Neuronal stem cell (in vitro differentiated cells): ENCODE results near the gene SPPL2C.

Source experiments
- DNase-seq: peaks from one replicate; pipeline ENCODE4 v3.0.0-alpha.2; 2013; ENCODE audit warnings: low spot score
- H2AFZ ChIP-seq: one replicate; pipeline ENCODE4 v1.6.1; 2013; ENCODE audit warnings: mild to moderate bottlenecking, low read length, inconsistent platforms
- H2AK5ac ChIP-seq: 2 replicates; pipeline ENCODE4 v1.6.1; 2013; ENCODE audit warnings: low read depth, mild to moderate bottlenecking, inconsistent platforms, low read length, moderate library complexity, mixed read lengths
- H2BK120ac ChIP-seq: 2 replicates; pipeline ENCODE4 v1.6.1; 2013; ENCODE audit warnings: low read depth, mild to moderate bottlenecking, inconsistent platforms, low read length, moderate library complexity, mixed read lengths
- H2BK12ac ChIP-seq: one replicate; pipeline ENCODE4 v1.6.1; 2013; ENCODE audit warnings: low read length, inconsistent platforms
- H2BK15ac ChIP-seq: 2 replicates; pipeline ENCODE4 v1.6.1; 2013; ENCODE audit warnings: mild to moderate bottlenecking, low read length, inconsistent platforms, mixed read lengths
- H2BK5ac ChIP-seq: one replicate; pipeline ENCODE4 v1.6.1; 2013; ENCODE audit warnings: inconsistent platforms, mild to moderate bottlenecking, low read length, moderate library complexity
- H3K14ac ChIP-seq: one replicate; pipeline ENCODE4 v1.6.1; 2013; ENCODE audit warnings: low read length, inconsistent platforms
- H3K18ac ChIP-seq: 2 replicates; pipeline ENCODE4 v1.6.1; 2013; ENCODE audit warnings: low read length, inconsistent platforms
- H3K23ac ChIP-seq: 2 replicates; pipeline ENCODE4 v1.6.1; 2013; ENCODE audit warnings: low read depth, mild to moderate bottlenecking, mixed read lengths, low read length, inconsistent platforms; ENCODE audit not compliant: poor library complexity
- H3K27ac ChIP-seq: replicated peaks from 3 replicates; pipeline ENCODE4 v1.5.1; 2013; ENCODE audit warnings: low read length, inconsistent platforms
- H3K27me3 ChIP-seq, 3 experiments: 2 replicates each; pipeline ENCODE4 v1.6.1; 2013; ENCODE audit warnings: low read length in 3 of 3, mild to moderate bottlenecking in 2 of 3, inconsistent platforms in 1 of 3, low read depth in 1 of 3, mixed read lengths in 1 of 3, moderate library complexity in 1 of 3; ENCODE audit not compliant: control insufficient read depth in 3 of 3, insufficient read depth in 3 of 3
- H3K36me3 ChIP-seq, 2 donors: replicated peaks in 1 of 2; 2 replicates each; pipeline ENCODE4 v1.6.1; 2013; ENCODE audit warnings: low read length in 2 of 2; ENCODE audit not compliant: control insufficient read depth in 2 of 2, insufficient read depth in 2 of 2
- H3K4ac ChIP-seq: 2 replicates; pipeline ENCODE4 v1.6.1; 2013; ENCODE audit warnings: inconsistent platforms, mild to moderate bottlenecking, low read length, moderate library complexity
- H3K4me1 ChIP-seq, 2 donors: 1 replicate in 1 of 2; 2 replicates in 1 of 2; pipeline ENCODE4 v1.6.1; 2013; ENCODE audit warnings: low read length in 2 of 2, low read depth in 1 of 2; ENCODE audit not compliant: control insufficient read depth in 2 of 2, insufficient read depth in 1 of 2
- H3K4me2 ChIP-seq: one replicate; pipeline ENCODE4 v1.6.1; 2013; ENCODE audit warnings: mild to moderate bottlenecking, low read length, inconsistent platforms; ENCODE audit not compliant: insufficient read depth, poor library complexity, severe bottlenecking
- H3K4me3 ChIP-seq, 2 donors: 2 replicates each; pipeline ENCODE4 v1.5.1; 2013; ENCODE audit warnings: low read length in 2 of 2, mild to moderate bottlenecking in 2 of 2, inconsistent platforms in 1 of 2, moderate library complexity in 1 of 2
- H3K79me1 ChIP-seq: one replicate; pipeline ENCODE4 v1.6.1; 2013; ENCODE audit warnings: low read depth, mild to moderate bottlenecking, inconsistent platforms, low read length, moderate library complexity
- H3K9ac ChIP-seq: one replicate; pipeline ENCODE4 v1.6.1; 2013; ENCODE audit warnings: mild to moderate bottlenecking, low read depth, low read length, inconsistent platforms; ENCODE audit not compliant: poor library complexity
- H3K9me3 ChIP-seq, 2 donors: replicated peaks in 1 of 2; 2 replicates each; pipeline versions ENCODE3 to v1.6.1; 2013; ENCODE audit warnings: low read length in 2 of 2, mild to moderate bottlenecking in 2 of 2, inconsistent platforms in 1 of 2, low read depth in 1 of 2, mixed read lengths in 1 of 2, moderate library complexity in 1 of 2; ENCODE audit not compliant: control insufficient read depth in 2 of 2, insufficient read depth in 1 of 2
- H4K8ac ChIP-seq: one replicate; pipeline ENCODE4 v1.6.1; 2013; ENCODE audit warnings: low read depth, mild to moderate bottlenecking, inconsistent platforms, low read length, moderate library complexity
- H4K91ac ChIP-seq: one replicate; pipeline ENCODE4 v1.6.1; 2013; ENCODE audit warnings: low read length, low read depth, mild to moderate bottlenecking, inconsistent platforms; ENCODE audit not compliant: poor library complexity
- WGBS, 2 donors: extraction: QIAGEN DNeasy Blood & Tissue Kit; methylation state at CpG; one replicate each; pipeline ENCODE4 v1.1.7; 2013; ENCODE audit warnings: missing lambda C conversion rate in 2 of 2, mixed read lengths in 1 of 2; ENCODE audit not compliant: insufficient read length in 2 of 2, insufficient replicate concordance in 1 of 2; ENCODE audit errors: extremely low coverage in 2 of 2; 5-methylcytosine and 5-hydroxymethylcytosine counted together

SPPL2C gene

GRCh38 chr17:45835481-45835880, 9.2 kb upstream of the SPPL2C start:
- WGBS, 2 donors, result no CpG with 5 or more reads among the region's 5 CpGs
- no peak overlapping the region for H3K9ac ChIP-seq
- no peak overlapping the region for H3K27ac ChIP-seq

GRCh38 chr17:45836047-45837044, 8.3 kb upstream of the SPPL2C start:
- H2BK5ac ChIP-seq, result peak overlapping the region; percentile 90
- no peak overlapping the region for H2AFZ ChIP-seq
- no peaks in the 10 kb centered on the region for H3K79me1 ChIP-seq
- H3K4me3 ChIP-seq, result no peak overlapping the region
- H3K4me2 ChIP-seq, result no peak overlapping the region
- peaks cover 0 to 11% of the 10 kb centered on the region in 2 donors for H3K4me1 ChIP-seq
- no peaks in the 10 kb centered on the region for H3K9me3 ChIP-seq
- H2BK120ac ChIP-seq, result peak overlapping the region; percentile 47
- peak overlapping the region; percentile 1 for H4K8ac ChIP-seq
- H3K23ac ChIP-seq, result peak overlapping the region; percentile 43
- no peak overlapping the region for H3K4ac ChIP-seq
- peak overlapping the region; percentile 70 for H3K9ac ChIP-seq
- H3K27ac ChIP-seq, result no peak overlapping the region
- peaks cover 0 to 45% (median 0%) of the 10 kb centered on the region in 3 experiments for H3K27me3 ChIP-seq
- H2BK12ac ChIP-seq, result peak overlapping the region; percentile 84
- H2BK15ac ChIP-seq, result peak overlapping the region; percentile 49
- peak overlapping the region; percentile 71 for H3K14ac ChIP-seq
- WGBS, 2 donors, result no CpG with 5 or more reads among the region's 20 CpGs
- no peak for DNase-seq
- no peaks in the 10 kb centered on the region for H3K36me3 ChIP-seq
- H3K18ac ChIP-seq, result peak overlapping the region; percentile 89
- no peak overlapping the region for H4K91ac ChIP-seq
- H2AK5ac ChIP-seq, result peak overlapping the region; percentile 81

More at GRCh38 chr17:45835481-45835880, 9.2 kb upstream of the SPPL2C start:
- H2BK15ac ChIP-seq, result peak overlapping the region; percentile 37
- DNase-seq, result no peak
- H3K18ac ChIP-seq, result no peak overlapping the region
- H2AFZ ChIP-seq, result no peak overlapping the region
- no peaks in the 10 kb centered on the region for H3K79me1 ChIP-seq
- H3K4ac ChIP-seq, result no peak overlapping the region
- H3K14ac ChIP-seq, result peak overlapping the region; percentile 71
- peaks cover 0 to 11% of the 10 kb centered on the region in 2 donors for H3K4me1 ChIP-seq
- no peaks in the 10 kb centered on the region for H3K9me3 ChIP-seq
- H4K8ac ChIP-seq, result no peak overlapping the region
- H2BK120ac ChIP-seq, result peak overlapping the region; percentile 61
- peak overlapping the region; percentile 22 for H2BK12ac ChIP-seq
- H2AK5ac ChIP-seq, result peak overlapping the region; percentile 56
- no peak overlapping the region for H4K91ac ChIP-seq
- no peak overlapping the region for H3K23ac ChIP-seq
- peaks cover 0 to 41% (median 0%) of the 10 kb centered on the region in 3 experiments for H3K27me3 ChIP-seq
- no peak overlapping the region for H2BK5ac ChIP-seq
- no peak overlapping the region for H3K4me3 ChIP-seq
- H3K36me3 ChIP-seq, result no peaks in the 10 kb centered on the region
- H3K4me2 ChIP-seq, result no peak overlapping the region

GRCh38 chr17:45837187-45837586, 7.5 kb upstream of the SPPL2C start:
- Histone ChIP-seq H3K4ac (no peak overlapping the region), H4K91ac (no peak overlapping the region), H3K9ac (no peak overlapping the region), H3K4me2 (no peak overlapping the region), H2AFZ (no peak overlapping the region), H3K79me1 (no peaks in the 10 kb centered on the region), H3K27me3 (peaks cover 0 to 48% (median 0%) of the 10 kb centered on the region in 3 experiments), H2AK5ac (peak overlapping the region; percentile 68), H2BK120ac (no peak overlapping the region), H4K8ac (peak overlapping the region; percentile 65), H3K4me1 (peaks cover 0 to 11% of the 10 kb centered on the region in 2 donors), H2BK12ac (no peak overlapping the region), H3K36me3 (no peaks in the 10 kb centered on the region), H3K9me3 (no peaks in the 10 kb centered on the region), H2BK15ac (no peak overlapping the region), H3K27ac (no peak overlapping the region), H3K23ac (no peak overlapping the region), H3K14ac (no peak overlapping the region), H3K4me3 (peak overlapping the region in 1 of 2 donors; percentile 32), H2BK5ac (peak overlapping the region; percentile 90), H3K18ac (peak overlapping the region; percentile 48)
- WGBS, 2 donors, result no CpG with 5 or more reads among the region's 10 CpGs
- DNase-seq, result no peak

- no peak overlapping the region for H3K27ac ChIP-seq
- peaks cover 0 to 11% of the 10 kb centered on the region in 2 donors for H3K4me1 ChIP-seq
- no peaks in the 10 kb centered on the region for H3K79me1 ChIP-seq
- no peak overlapping the region for H4K91ac ChIP-seq
- H3K9me3 ChIP-seq, result no peaks in the 10 kb centered on the region
- no peak for DNase-seq
- peak overlapping the region; percentile 50 for H2AK5ac ChIP-seq
- H2AFZ ChIP-seq, result no peak overlapping the region
- H3K14ac ChIP-seq, result peak overlapping the region; percentile 17
- H3K4me2 ChIP-seq, result no peak overlapping the region
- no peak overlapping the region for H3K4me3 ChIP-seq
- H3K18ac ChIP-seq, result peak overlapping the region; percentile 48
- H3K23ac ChIP-seq, result peak overlapping the region; percentile 73
- H2BK5ac ChIP-seq, result no peak overlapping the region
- no peak overlapping the region for H2BK120ac ChIP-seq
- no peak overlapping the region for H3K4ac ChIP-seq
- no peaks in the 10 kb centered on the region for H3K36me3 ChIP-seq
- WGBS, 2 donors, result no CpG with 5 or more reads among the region's 9 CpGs
- H4K8ac ChIP-seq, result no peak overlapping the region
- peaks cover 0 to 48% (median 0%) of the 10 kb centered on the region in 3 experiments for H3K27me3 ChIP-seq
- no peak overlapping the region for H2BK15ac ChIP-seq
- no peak overlapping the region for H2BK12ac ChIP-seq
- peak overlapping the region; percentile 21 for H3K9ac ChIP-seq
Observed at GRCh38 chr17:45837603-45838002, 7.1 kb upstream of the SPPL2C start.
